KBM-7 (cell line): ENCODE data around the gene PREX1.

Experiments used
- DNase-seq: peaks from one replicate; pipeline ENCODE4 v3.0.0-alpha.2; 2015
- in situ Hi-C: fragments of 300-500 bp; cut with MboI; formaldehyde crosslinking; loops from 2 replicates; pipeline ENCODE4 v1.14.3; 2020; ENCODE audit warnings: low sequenced_read_pairs, low pct_unique_long_range_greater_than_20kb, mixed read lengths

The PREX1 gene

GRCh38 chr20:48614593-48615274 is 213.1 kb downstream of the PREX1 start:
- no peak for DNase-seq
- in situ Hi-C loops = loop anchor here (10.0 kb wide), 1 partner anchor 940 kb away; no protein-coding TSS in a partner anchor

- in situ Hi-C loops = loop anchor here (10.0 kb wide), 1 partner anchor 939 kb away; no protein-coding TSS in a partner anchor
- DNase-seq = no peak
Observed at GRCh38 chr20:48613926-48614325, 213.9 kb downstream of the PREX1 start.

DNA sequence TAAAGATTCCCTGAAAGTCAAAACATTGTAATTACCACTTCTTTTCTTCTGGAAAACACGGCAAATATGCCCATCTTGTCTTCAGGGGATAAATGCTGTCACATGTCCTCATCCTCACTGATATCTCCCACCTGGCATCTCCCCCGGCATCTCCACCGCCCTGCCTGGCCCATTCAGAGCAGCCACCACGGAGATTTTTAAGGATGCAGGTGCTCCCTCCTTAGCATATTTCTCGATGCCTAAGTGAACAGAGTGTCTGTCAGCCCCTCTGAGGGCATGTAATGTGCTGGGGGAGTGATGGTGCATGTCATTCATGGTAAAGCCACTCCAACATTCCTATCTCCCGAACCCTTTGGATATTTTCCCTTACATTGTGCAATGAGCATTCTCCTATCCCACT is 215.5 kb downstream of the PREX1 start:
- in situ Hi-C loops = loop anchor here (10.0 kb wide), 1 partner anchor 938 kb away; no protein-coding TSS in a partner anchor
- no peak for DNase-seq

- DNase-seq = no peak
- in situ Hi-C loops = loop anchor here (10.0 kb wide), 1 partner anchor 936 kb away; no protein-coding TSS in a partner anchor
Observed at GRCh38 chr20:48610996-48611395, 216.8 kb downstream of the PREX1 start.

- DNase-seq = no peak
- in situ Hi-C loops = no loop called here
Observed at GRCh38 chr20:48609491-48609978, 218.3 kb downstream of the PREX1 start.

DNA sequence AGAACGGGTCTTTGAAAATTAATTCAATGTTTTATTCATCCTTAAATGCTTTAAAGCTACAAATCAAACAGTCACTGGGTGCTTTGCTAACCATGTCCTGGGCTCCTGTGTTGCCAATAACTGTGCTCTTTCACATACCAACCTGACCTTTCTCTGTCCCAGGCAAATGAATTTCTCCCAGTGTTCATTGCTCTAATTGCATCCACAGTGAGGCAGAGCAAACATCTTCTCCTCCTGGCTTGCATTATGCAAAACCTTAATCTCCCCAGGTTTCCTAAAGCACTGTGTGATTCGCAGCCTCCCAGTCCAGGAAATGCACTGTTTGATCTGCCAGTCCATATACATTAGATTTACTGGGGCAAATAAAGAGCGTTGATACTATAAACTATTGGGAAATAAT is 219.0 kb downstream of the PREX1 start:
- no peak for DNase-seq
- in situ Hi-C loops = no loop called here

DNA sequence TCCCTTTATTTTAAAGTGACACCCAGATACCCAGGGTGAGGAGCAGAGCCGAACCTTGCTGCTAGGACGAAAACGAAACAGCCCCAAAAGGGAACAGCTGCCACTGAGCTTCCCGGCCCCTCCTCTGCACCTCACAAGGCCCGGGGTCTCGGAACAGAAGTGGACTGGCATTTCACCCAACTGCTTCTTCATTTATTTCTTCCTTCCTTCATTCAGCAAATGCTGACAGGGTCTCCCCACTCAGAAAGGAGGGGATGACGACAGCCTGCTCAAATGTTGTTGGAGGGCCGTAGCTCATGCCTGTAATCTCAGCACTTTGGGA is 220.3 kb downstream of the PREX1 start:
- DNase-seq = no peak
- in situ Hi-C loops = no loop called here

- in situ Hi-C loops = no loop called here
- DNase-seq = no peak
Observed at GRCh38 chr20:48606841-48607543, 220.8 kb downstream of the PREX1 start.

GRCh38 chr20:48606172-48606840 is 221.5 kb downstream of the PREX1 start:
- no peak for DNase-seq
- in situ Hi-C loops = no loop called here

DNA sequence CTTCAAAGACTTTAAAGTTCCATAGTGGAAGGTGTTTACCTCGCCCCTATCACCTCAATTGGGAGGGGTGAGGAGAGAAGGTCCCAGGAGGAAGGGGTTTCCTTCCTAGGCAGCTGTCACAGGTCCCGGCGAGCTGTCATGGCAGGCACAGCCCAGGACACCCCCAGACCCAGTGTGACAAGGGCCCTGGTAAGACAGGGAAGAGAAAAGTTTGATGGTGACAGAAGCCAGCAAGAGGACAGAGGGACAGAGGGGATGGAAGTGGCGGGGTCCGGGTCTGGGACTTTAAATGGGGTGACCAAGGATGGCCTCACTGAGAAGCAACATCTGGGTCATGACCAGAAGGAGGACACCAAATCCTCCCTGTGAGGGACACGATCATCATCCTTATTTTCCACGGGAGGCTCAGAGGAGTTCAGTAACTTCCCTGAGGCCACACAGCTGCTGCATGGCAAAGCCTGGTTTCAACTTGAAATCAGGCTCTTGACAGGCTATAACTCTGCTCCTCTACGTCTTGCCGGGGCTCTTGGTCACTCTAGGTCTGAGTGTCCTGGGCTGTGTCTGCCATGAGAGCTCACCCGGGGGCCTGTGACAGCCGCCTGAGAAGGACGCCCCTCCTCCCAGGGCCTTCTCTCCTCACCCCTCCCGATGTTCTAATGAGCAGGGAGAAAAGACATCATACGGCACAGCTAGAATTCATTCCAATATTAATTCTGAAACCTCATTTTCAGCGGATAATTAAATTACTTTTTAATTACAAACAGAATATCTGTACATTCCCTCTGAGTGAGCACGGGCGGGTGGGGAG is 222.2 kb downstream of the PREX1 start:
- in situ Hi-C loops = no loop called here
- no peak for DNase-seq

- in situ Hi-C loops = no loop called here
- no peak for DNase-seq
Observed at GRCh38 chr20:48604936-48605335, 222.9 kb downstream of the PREX1 start.

DNA sequence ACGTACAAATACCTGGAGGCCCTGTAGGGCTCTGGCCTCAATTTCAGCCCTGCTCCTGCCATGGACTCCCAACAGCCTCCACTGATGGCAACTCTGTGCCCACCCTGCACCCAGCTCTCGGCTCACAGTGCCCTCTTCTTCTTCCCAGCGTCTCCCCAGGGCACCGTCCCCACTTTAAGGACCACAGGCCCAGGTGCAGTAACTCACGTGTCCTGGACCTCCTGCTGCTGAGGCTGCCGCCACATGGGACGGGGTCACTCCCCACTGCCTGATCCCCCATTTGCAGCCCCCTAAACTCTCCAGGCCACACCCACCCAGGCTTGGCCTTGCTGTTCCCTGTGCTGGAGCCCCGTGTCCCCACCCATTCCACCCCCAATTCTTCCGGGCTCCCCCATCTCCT is 223.4 kb downstream of the PREX1 start:
- DNase-seq = no peak
- in situ Hi-C loops = no loop called here

DNA sequence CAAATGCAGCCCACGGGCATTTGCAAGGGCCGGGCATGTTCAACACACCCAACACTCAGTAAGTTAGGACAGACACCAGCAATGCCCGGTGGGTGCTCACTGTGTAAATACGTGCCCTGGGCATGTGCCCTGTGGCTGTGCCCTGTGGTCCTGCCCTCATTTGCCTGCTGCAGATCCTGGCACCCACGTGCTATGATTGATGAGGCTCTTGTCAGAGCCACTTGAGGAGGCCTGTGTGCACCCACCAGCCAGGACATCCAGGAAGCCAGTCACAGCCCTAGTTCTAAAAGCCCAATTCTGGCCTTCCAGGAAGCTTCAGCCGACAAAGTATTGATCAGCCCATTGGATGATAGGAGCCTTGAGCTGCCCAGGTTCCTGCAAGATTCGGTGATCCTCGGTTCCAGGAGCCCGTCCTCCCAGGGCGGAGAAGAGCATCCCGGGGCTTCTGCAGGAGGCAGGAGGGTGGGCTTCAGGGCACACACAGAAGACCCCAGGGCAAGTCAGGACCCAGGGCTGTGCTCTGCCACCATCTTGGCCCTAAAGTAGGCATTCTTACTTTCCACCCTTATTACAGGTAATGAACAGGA is 223.9 kb downstream of the PREX1 start:
- in situ Hi-C loops = no loop called here
- DNase-seq = no peak

DNA sequence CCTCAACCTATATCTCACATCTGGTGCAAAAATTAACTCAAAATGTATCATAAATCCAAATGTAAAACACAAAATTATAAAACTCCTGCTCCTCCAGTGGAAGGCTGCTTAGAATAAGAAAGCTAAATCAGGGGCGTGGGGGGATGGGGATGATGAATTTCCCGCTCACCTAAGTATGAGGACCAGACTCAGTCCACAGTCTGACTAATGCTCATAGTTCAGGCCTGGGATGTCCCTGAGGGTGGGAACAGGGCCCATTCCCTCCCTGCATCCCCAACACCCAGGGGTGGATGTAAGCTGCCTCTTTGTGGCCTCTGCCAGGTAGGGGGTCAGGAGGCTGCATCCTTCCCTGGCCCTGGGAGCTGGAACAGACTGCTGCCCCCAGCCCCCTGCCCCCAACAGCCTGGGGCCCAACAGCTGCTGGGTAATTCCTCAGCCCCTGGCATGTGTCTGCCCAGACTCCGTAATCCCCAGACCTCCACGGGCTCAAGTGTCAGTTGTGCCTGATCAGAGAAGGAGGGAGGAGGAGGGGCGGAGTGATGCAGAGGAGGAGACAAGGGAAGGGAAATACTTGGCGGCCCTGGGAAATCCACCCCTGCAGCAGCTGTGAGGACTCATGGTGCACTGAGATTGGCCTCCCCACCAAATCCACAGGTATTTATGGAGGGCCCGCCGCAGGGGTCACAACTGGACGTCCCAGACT is 224.5 kb downstream of the PREX1 start:
- no peak for DNase-seq
- in situ Hi-C loops = no loop called here

DNA sequence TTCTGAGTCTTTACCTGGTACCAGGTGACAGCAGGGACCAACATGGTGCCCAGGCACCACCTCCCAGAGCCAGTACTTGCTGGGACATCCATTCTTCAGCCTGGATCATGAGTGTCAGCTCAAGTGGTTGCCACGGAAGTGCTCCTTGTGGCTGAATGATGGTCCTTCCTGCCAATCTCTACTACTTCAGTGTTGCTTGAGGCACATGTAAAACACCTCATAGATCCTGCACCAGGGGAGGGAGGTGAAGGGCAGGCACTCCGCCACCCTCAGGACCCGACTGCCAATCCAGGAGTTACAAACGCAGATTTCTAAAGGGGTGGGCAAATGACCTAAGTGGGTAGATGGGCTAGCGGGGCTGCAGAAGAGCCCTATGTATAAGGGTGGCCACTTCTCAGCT is 226.0 kb downstream of the PREX1 start:
- no peak for DNase-seq
- in situ Hi-C loops = no loop called here

- in situ Hi-C loops = no loop called here
- no peak for DNase-seq
Observed at GRCh38 chr20:48600470-48600945, 227.3 kb downstream of the PREX1 start.

DNA sequence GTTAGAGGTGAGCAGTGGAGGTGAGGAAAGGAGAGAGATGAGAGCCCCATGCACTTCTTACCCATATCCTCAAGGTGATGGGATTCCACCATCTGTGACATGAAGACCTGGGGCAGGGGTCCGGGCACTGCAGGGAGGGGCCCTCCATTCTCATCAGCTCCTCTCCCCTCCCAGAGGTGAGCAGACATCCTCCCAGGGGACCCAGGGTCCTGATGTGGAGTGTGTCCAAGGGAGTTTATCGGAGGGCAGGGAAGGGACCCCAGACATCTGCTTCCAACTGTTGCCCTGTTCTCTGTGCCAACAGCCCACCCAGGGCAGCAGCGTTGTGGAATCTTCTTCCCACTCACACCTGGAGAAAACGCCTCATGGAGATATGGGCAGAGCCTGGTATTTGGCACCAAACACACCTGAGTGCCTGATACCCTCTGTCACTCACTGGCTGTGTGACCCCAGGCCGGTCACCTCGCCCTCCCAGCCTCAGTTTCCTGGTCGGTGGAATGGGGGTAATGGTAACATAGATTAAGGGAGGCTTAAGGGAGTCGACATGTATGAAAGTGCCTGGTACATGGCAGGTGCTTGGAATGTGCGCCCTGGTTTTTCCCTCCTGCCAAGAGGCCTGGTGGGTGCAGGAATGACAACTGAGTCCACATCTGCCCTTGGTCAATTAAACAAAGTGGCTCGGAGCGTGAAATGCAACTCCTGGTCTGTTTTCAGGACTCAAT is 227.9 kb downstream of the PREX1 start:
- DNase-seq = no peak
- in situ Hi-C loops = no loop called here
